ENCODE data around the gene SLC36A4. TPM values are rescaled to one million over a fixed set of nuclear protein-coding genes. Genes with fewer than 3 reads are reported as not detected.
"Not testable (repeated sequence)": the region's sequence is repeated elsewhere in the genome, so short reads cannot be mapped to it uniquely, and the experiment has no call there.

Gene SLC36A4
- polyA plus RNA-seq, result 4.2 to 8.1 TPM (median 6.5 TPM) in 3 replicates
- polyA plus RNA-seq (2011; ENCODE audit: low read depth), result 3.1 TPM
- 3.7 and 6.6 TPM in 2 replicates for polyA plus RNA-seq (2011; cell fraction: cytosol; rRNA removed)
- 2.9 and 5.3 TPM in 2 replicates for polyA plus RNA-seq (2011; cell fraction: nucleus; rRNA removed)
- 5.6 and 7.5 TPM in 2 replicates for polyA plus RNA-seq (2012; ENCODE audit: low replicate concordance)
- 5.6 to 13.6 TPM (median 6.0 TPM) in 3 replicates for polyA minus RNA-seq
- polyA minus RNA-seq (2011; cell fraction: cytosol; rRNA and poly(A)+ RNA removed), result 8.6 TPM
- polyA minus RNA-seq (2011; cell fraction: nucleus; rRNA and poly(A)+ RNA removed), result 3.8 and 8.6 TPM in 2 replicates

GRCh38 chr11:93197380-93198214 is at the start of gene SLC36A4:
TSS of gene SLC36A4 (minus strand) at chr11:93197991. CDS start at chr11:93197832, 159 bp downstream.
- Histone ChIP-seq H2AFZ (ENCODE audit: control insufficient read depth, low read length) (peak within 1 kb of the TSS; percentile 98), H3K4me2 (ENCODE audit: control insufficient read depth, extremely low read depth, insufficient read depth, low read depth, low read length) (peak within 1 kb of the TSS; percentile 96), H3K9me1 (ENCODE audit: control insufficient read depth, extremely low read depth, insufficient read depth, low read length) (peaks cover 2% of the 10 kb centered on the region), H3K4me3 (ENCODE audit: control insufficient read depth in 2 of 3, extremely low read depth in 1 of 3, insufficient read depth in 2 of 3, low read depth in 1 of 3, low read length in 3 of 3) (peak within 1 kb of the TSS; percentile 64 to 86 (median 79)), H3K79me2 (ENCODE audit: control insufficient read depth, insufficient read depth, low read length) (peaks cover 11% of the 10 kb centered on the region), H3K4me1 (ENCODE audit: control insufficient read depth, extremely low read depth, insufficient read depth, low read length) (peaks cover 4% of the 10 kb centered on the region), H4K20me1 (ENCODE audit: control insufficient read depth, extremely low read depth, insufficient read depth, low read length) (no peaks in the 10 kb centered on the region), H3K9ac (ENCODE audit: control insufficient read depth, extremely low read depth, insufficient read depth, low read length) (peak within 1 kb of the TSS; percentile 96), H3K9me3 (ENCODE audit: control insufficient read depth, low read depth, low read length) (no peaks in the 10 kb centered on the region), H3K27ac (ENCODE audit: control insufficient read depth, insufficient read depth, low read length) (peak within 1 kb of the TSS; percentile 86), H3K36me3 (ENCODE audit: control insufficient read depth in 2 of 2, extremely low read depth in 1 of 2, insufficient read depth in 2 of 2, low read length in 2 of 2) (no peaks in the 10 kb centered on the region), H3K27me3 (ENCODE audit: control insufficient read depth, extremely low read depth, insufficient read depth, low read length) (no peaks in the 10 kb centered on the region)
- DNase-seq (ENCODE audit: low read depth, low spot score) (peak; percentile 26), FAIRE-seq (peak; percentile 86)
- TF ChIP-seq EZH2 (IDR thresholded peaks at IDR 0.05; ENCODE audit: low read length), result no peak
- TF ChIP-seq CTCF (optimal IDR thresholded peaks at IDR 0.05 in 1 of 3, IDR thresholded peaks at IDR 0.05 in 1 of 3, conservative IDR thresholded peaks at IDR 0.05 in 1 of 3; ENCODE audit: extremely low read depth in 1 of 3, insufficient read depth in 2 of 3, low read length in 3 of 3), result no peak
- dilution Hi-C loops (cut with MboI; ENCODE audit: extremely low pct_ligation_motif_present, low sequenced_read_pairs), result no loop called here

- H2AFZ ChIP-seq (ENCODE audit: control insufficient read depth, low read length); H3K4me2 ChIP-seq (ENCODE audit: control insufficient read depth, extremely low read depth, insufficient read depth, low read depth, low read length); DNase-seq (ENCODE audit: low read depth, low spot score); H3K9me3 ChIP-seq (ENCODE audit: control insufficient read depth, low read depth, low read length); H3K9me1 ChIP-seq (ENCODE audit: control insufficient read depth, extremely low read depth, insufficient read depth, low read length); H3K79me2 ChIP-seq (ENCODE audit: control insufficient read depth, insufficient read depth, low read length); H3K4me3 ChIP-seq (ENCODE audit: control insufficient read depth in 2 of 3, extremely low read depth in 1 of 3, insufficient read depth in 2 of 3, low read depth in 1 of 3, low read length in 3 of 3); H3K36me3 ChIP-seq (ENCODE audit: control insufficient read depth in 2 of 2, extremely low read depth in 1 of 2, insufficient read depth in 2 of 2, low read length in 2 of 2); H3K27me3 ChIP-seq (ENCODE audit: control insufficient read depth, extremely low read depth, insufficient read depth, low read length); dilution Hi-C loops (cut with MboI; ENCODE audit: extremely low pct_ligation_motif_present, low sequenced_read_pairs); H3K4me1 ChIP-seq (ENCODE audit: control insufficient read depth, extremely low read depth, insufficient read depth, low read length); FAIRE-seq; H3K9ac ChIP-seq (ENCODE audit: control insufficient read depth, extremely low read depth, insufficient read depth, low read length); H3K27ac ChIP-seq (ENCODE audit: control insufficient read depth, insufficient read depth, low read length); H4K20me1 ChIP-seq (ENCODE audit: control insufficient read depth, extremely low read depth, insufficient read depth, low read length): not testable (repeated sequence)
Observed at GRCh38 chr11:93246790-93247189, 49.0 kb upstream of the SLC36A4 start.

Data from keratinocyte (primary cell).